ENCODE data around the gene PSMA5. TPM values are rescaled to one million over a fixed set of nuclear protein-coding genes. Genes with fewer than 3 reads are reported as not detected.

Gene PSMA5
- total RNA-seq, 6 donors from 2014 or later: 15.2 to 69.5 (median 29.8) TPM

DNA sequence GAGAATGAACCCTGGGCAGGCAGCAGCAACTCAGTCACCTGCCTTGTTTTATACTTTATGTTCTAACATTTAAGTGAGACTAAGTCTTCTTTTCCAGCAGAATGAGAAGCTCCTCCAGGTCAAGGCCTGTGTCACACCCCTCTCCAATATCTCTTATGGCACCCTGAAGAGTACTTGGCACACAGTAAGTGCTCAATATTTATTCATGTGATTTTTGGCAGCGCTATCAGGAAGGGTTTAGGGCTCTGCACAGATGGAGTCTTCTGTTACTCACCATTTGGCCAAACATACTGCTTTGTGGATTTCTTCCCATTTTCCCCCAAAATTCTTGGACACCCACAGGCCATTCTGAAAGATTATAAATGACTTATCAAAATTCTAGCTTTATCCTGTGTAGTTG is 75.6 kb downstream of the PSMA5 start:
- TF ChIP-seq EP300 (IDR thresholded peaks at IDR 0.05) (peak in 1 of 4 donors; percentile 49), POLR2AphosphoS5 (IDR thresholded peaks at IDR 0.05) (peak in 1 of 2 donors; percentile 33), CTCF (IDR thresholded peaks at IDR 0.05) (no peak), POLR2A (IDR thresholded peaks at IDR 0.05) (no peak)
- H3K27ac ChIP-seq: peak overlapping the region in 1 of 4 donors; percentile 40
- ATAC-seq (ENCODE audit: low FRiP score in 2 of 2) (peak; percentile 40 to 80), DNase-seq (peak in 1 of 2 donors; percentile 47)
- H3K36me3 ChIP-seq: peaks cover 7 to 87% (median 31%) of the 10 kb centered on the region in 4 donors
- H3K9me3 ChIP-seq: no peaks in the 10 kb centered on the region
- WGBS, 2 donors: 75 to 86% methylated on average over 1 of the region's 1 CpG
- H3K4me3 ChIP-seq: no peak overlapping the region
- H3K4me1 ChIP-seq: peaks cover 4 to 24% (median 14%) of the 10 kb centered on the region in 4 donors
- no peaks in the 10 kb centered on the region for H3K27me3 ChIP-seq

GRCh38 chr1:109350182-109350581 is 76.1 kb downstream of the PSMA5 start:
- no peak for DNase-seq
- WGBS, 2 donors: 77 to 78% methylated on average over 4 of the region's 4 CpGs
- peaks cover 4 to 24% (median 14%) of the 10 kb centered on the region in 4 donors for H3K4me1 ChIP-seq
- H3K27ac ChIP-seq: peak overlapping the region in 2 of 4 donors; percentile 23 to 40
- peaks cover 7 to 90% (median 36%) of the 10 kb centered on the region in 4 donors for H3K36me3 ChIP-seq
- H3K9me3 ChIP-seq: no peaks in the 10 kb centered on the region
- H3K4me3 ChIP-seq: no peak overlapping the region
- TF ChIP-seq CTCF (IDR thresholded peaks at IDR 0.05): no peak
- TF ChIP-seq POLR2AphosphoS5 (IDR thresholded peaks at IDR 0.05): no peak
- no peak for TF ChIP-seq EP300 (IDR thresholded peaks at IDR 0.05)
- TF ChIP-seq POLR2A (IDR thresholded peaks at IDR 0.05): no peak
- no peak for ATAC-seq (ENCODE audit: low FRiP score in 2 of 2)
- H3K27me3 ChIP-seq: no peaks in the 10 kb centered on the region

Other genes with a start within 250 kb of the PSMA5 start
- gene SARS1, start 212.5 kb downstream of the PSMA5 start, total RNA-seq: 100 to 1,000 TPM; 126 to 212 (median 160) TPM
- 10 to 100 TPM in 2 of 6 donors, 1 to 10 TPM in 4; 5.9 to 27.2 (median 8.8) TPM for gene CELSR2, start 176.9 kb downstream of the PSMA5 start, total RNA-seq
- gene PSRC1, start 143.3 kb downstream of the PSMA5 start, total RNA-seq: 10 to 100 TPM in 2 of 6 donors, 1 to 10 TPM in 4; 1.5 to 16.8 (median 4.9) TPM
- gene MYBPHL, start 119.4 kb downstream of the PSMA5 start, total RNA-seq: 1 to 10 TPM in 5 of 6 donors, not detected in 1; 1.8 to 8.6 (median 3.1) TPM
- 100 to 1,000 TPM; 105 to 222 (median 116) TPM for gene SORT1, start 28.5 kb downstream of the PSMA5 start, total RNA-seq
- gene SYPL2, start 40.1 kb upstream of the PSMA5 start, total RNA-seq: 1 to 10 TPM in 4 of 6 donors, under 1 TPM in 2; 0.30 to 3.1 (median 1.1) TPM
- 10 to 100 TPM in 1 of 6 donors, 1 to 10 TPM in 5; 2.3 to 19.9 (median 5.3) TPM for gene ATXN7L2, start 57.5 kb upstream of the PSMA5 start, total RNA-seq
- 10 to 100 TPM in 3 of 6 donors, 1 to 10 TPM in 3; 4.2 to 16.4 (median 9.9) TPM for gene CYB561D1, start 67.6 kb upstream of the PSMA5 start, total RNA-seq
- gene AMIGO1, start 83.3 kb upstream of the PSMA5 start, total RNA-seq: 10 to 100 TPM in 2 of 6 donors, 1 to 10 TPM in 4; 1.0 to 11.8 (median 8.3) TPM
- gene GPR61, start 113.4 kb upstream of the PSMA5 start, total RNA-seq: not detected
- 1 to 10 TPM; 2.2 to 9.0 (median 6.0) TPM for gene GNAI3, start 122.2 kb upstream of the PSMA5 start, total RNA-seq
- under 1 TPM in 2 of 6 donors, not detected in 4; 0.20 to 0.46 TPM for gene GNAT2, start 193.2 kb upstream of the PSMA5 start, total RNA-seq
- gene AMPD2, start 193.4 kb upstream of the PSMA5 start, total RNA-seq: 100 to 1,000 TPM in 1 of 6 donors, 10 to 100 TPM in 5; 39.5 to 183 (median 58.9) TPM
- gene GSTM4, start 229.7 kb upstream of the PSMA5 start, total RNA-seq: 10 to 100 TPM; 10.7 to 28.3 (median 15.9) TPM
- gene GSTM2, start 241.6 kb upstream of the PSMA5 start, total RNA-seq: 100 to 1,000 TPM in 1 of 6 donors, 10 to 100 TPM in 5; 19.0 to 263 (median 31.6) TPM

All from upper lobe of left lung (tissue), 6 donors.